SU-DHL-6 (cell line): ENCODE measurements around the gene PODNL1.

Experiments
- H2AFZ ChIP-seq: fragments of 200-600 bp; sonication (generic); 2 replicates; pipeline ENCODE4 v1.6.1; 2014; ENCODE audit warnings: low read depth, mild to moderate bottlenecking, moderate library complexity, mixed read lengths, antibody characterized with exemption, low read length; ENCODE audit not compliant: severe bottlenecking
- H3F3A ChIP-seq: fragments of 200-600 bp; shearing (Covaris generic); 2 replicates; pipeline ENCODE4 v1.6.0; 2016; ENCODE audit warnings: antibody characterized with exemption, mild to moderate bottlenecking; ENCODE audit not compliant: insufficient read depth
- H3K27ac ChIP-seq: fragments of 200-600 bp; sonication (generic); 2 replicates; pipeline ENCODE4 v1.5.1; 2016; ENCODE audit warnings: low read depth, mild to moderate bottlenecking, low read length, moderate library complexity, mixed read lengths
- H3K27me3 ChIP-seq: fragments of 200-600 bp; sonication (generic), shearing (Covaris generic); 2 replicates; pipeline ENCODE4 v1.6.0; 2014; ENCODE audit warnings: mild to moderate bottlenecking, low read length
- H3K36me3 ChIP-seq: fragments of 200-600 bp; sonication (generic); 2 replicates; pipeline ENCODE4 v1.6.1; 2014; ENCODE audit warnings: mild to moderate bottlenecking, low read length, mixed read lengths
- H3K4me2 ChIP-seq: fragments of 300-600, 200-600 bp; shearing (Covaris generic), sonication (generic); 2 replicates; pipeline ENCODE4 v1.6.0; 2014; ENCODE audit warnings: low read length, low read depth, mild to moderate bottlenecking; ENCODE audit not compliant: poor library complexity, severe bottlenecking
- H3K4me3 ChIP-seq: fragments of 200-600 bp; sonication (generic); 2 replicates; pipeline ENCODE4 v1.5.1; 2014; ENCODE audit warnings: antibody characterized with exemption, low read length, mild to moderate bottlenecking, mixed read lengths; ENCODE audit not compliant: insufficient read depth, poor library complexity, severe bottlenecking
- H3K79me2 ChIP-seq: fragments of 200-600 bp; sonication (generic); 2 replicates; pipeline ENCODE4 v1.6.1; 2014; ENCODE audit warnings: mild to moderate bottlenecking, low read length, moderate library complexity; ENCODE audit not compliant: insufficient read depth
- H3K9ac ChIP-seq: fragments of 200-600 bp; sonication (generic); 2 replicates; pipeline ENCODE4 v1.7.0; 2014; ENCODE audit warnings: mild to moderate bottlenecking, low read length
- H3K9me2 ChIP-seq: fragments of 200-600 bp; sonication (generic); replicated peaks from 2 replicates; pipeline ENCODE4 v1.6.1; 2014; ENCODE audit warnings: low read length; ENCODE audit not compliant: insufficient read depth
- H3K9me3 ChIP-seq: fragments of 200-600 bp; sonication (generic); 2 replicates; pipeline ENCODE4 v1.6.1; 2014; ENCODE audit warnings: low read length, mixed read lengths; ENCODE audit not compliant: insufficient read depth
- H4K20me1 ChIP-seq: fragments of 200-600 bp; sonication (generic); 2 replicates; pipeline ENCODE4 v1.6.1; 2014; ENCODE audit warnings: low read depth, mild to moderate bottlenecking, antibody characterized with exemption, low read length, moderate library complexity, mixed read lengths
- EZH2phosphoT487 ChIP-seq: fragments of 200-600 bp; sonication (generic), shearing (Covaris generic); conservative IDR thresholded peaks from 2 replicates; pipeline ENCODE4 v1.6.1; 2018; ENCODE audit warnings: mild to moderate bottlenecking, antibody characterized with exemption, low read length, moderate library complexity, mixed read lengths
- TF ChIP-seq, protein P1 (sequence below): fragments of 200-600 bp; sonication (generic); IDR thresholded peaks from one replicate; pipeline ENCODE4 v1.5.1; 2017; ENCODE audit warnings: antibody characterized with exemption, mild to moderate bottlenecking, low read length, moderate library complexity; ENCODE audit not compliant: insufficient read depth, poor library complexity, severe bottlenecking

The PODNL1 gene

DNA sequence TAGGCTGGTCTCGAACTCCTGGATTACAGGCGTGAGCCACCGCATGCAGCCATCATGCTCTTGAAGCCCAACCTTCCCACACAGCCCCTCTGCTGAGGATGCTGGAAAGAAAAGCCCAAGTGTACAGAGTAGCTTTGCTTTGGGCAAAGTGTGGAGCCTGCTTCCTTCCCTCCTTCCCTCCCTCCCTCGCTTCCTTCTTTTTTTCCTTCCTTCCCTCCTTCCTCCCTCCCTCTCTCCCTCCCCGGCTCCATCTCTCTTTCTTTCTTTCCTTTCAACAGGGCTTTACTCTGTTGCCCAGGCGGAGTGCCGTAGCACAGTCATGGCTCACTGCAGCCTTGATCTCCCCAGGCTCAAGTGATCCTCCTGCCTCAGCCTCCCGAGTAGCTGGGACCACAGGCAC is 29.5 kb downstream of the PODNL1 start:
- Histone ChIP-seq H3K27me3 (no peaks in the 10 kb centered on the region), H3K9me3 (no peaks in the 10 kb centered on the region), H3K79me2 (peaks cover 4% of the 10 kb centered on the region), H3K27ac (no peak overlapping the region), H2AFZ (no peak overlapping the region), H3K9ac (no peak overlapping the region), H4K20me1 (no peaks in the 10 kb centered on the region), H3K9me2 (no peaks in the 10 kb centered on the region), H3K36me3 (no peaks in the 10 kb centered on the region; the same call in 1 of the 2 replicates), H3K4me2 (no peak overlapping the region), H3F3A (0 out of 2 replicates have a peak, but pooled peaks cover 3% of the 10 kb centered on the region), H3K4me3 (no peak overlapping the region)
- no peak for TF ChIP-seq EZH2phosphoT487
- TF ChIP-seq, protein P1, sequence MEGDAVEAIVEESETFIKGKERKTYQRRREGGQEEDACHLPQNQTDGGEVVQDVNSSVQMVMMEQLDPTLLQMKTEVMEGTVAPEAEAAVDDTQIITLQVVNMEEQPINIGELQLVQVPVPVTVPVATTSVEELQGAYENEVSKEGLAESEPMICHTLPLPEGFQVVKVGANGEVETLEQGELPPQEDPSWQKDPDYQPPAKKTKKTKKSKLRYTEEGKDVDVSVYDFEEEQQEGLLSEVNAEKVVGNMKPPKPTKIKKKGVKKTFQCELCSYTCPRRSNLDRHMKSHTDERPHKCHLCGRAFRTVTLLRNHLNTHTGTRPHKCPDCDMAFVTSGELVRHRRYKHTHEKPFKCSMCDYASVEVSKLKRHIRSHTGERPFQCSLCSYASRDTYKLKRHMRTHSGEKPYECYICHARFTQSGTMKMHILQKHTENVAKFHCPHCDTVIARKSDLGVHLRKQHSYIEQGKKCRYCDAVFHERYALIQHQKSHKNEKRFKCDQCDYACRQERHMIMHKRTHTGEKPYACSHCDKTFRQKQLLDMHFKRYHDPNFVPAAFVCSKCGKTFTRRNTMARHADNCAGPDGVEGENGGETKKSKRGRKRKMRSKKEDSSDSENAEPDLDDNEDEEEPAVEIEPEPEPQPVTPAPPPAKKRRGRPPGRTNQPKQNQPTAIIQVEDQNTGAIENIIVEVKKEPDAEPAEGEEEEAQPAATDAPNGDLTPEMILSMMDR, result no peak

DNA sequence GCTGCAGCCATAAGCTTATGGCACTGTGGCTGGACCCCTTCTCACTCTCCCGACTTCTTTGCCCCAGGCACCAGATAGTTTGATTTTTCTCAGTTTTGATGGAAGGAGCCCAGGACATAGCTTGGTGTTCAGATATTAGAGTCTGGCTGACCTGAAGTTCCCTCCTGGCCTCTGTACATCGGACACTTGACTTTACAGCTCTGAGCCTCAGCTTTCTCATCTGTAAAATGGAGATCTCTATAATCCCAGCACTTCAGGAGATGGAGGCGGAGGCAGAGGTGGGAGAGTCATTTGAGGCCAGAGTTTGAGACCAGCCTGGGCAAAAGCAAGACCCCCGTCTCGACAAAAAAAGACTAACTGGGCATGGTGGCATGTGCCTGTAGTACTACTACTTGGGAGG is 31.3 kb downstream of the PODNL1 start:
- H3K4me3 ChIP-seq, result peak overlapping the region; percentile 74
- no peak overlapping the region for H2AFZ ChIP-seq

DNA sequence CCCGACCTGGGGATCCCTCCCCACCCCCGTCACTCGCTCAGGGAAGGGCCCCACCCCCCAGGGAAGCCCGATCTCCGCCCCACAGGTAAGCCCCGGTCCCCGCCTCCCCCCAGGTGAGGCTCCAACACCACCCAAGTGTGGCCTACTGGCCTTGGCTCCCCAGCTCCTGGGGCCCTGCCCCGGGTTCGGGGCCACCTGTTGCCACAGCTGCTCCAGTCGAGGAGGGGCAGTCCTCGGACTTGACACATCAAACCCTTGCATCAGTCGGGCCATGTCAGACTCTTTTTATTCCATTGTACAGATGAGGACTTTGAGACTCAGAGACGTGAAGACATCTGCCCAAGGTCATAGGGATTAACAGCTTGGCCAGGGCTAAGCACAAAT is 31.7 kb downstream of the PODNL1 start:
- Histone ChIP-seq H3K4me2 (peak overlapping the region; percentile 54), H2AFZ (peak overlapping the region; percentile 66), H3F3A (0 out of 2 replicates have a peak, but pooled peaks cover 3% of the 10 kb centered on the region), H3K9me2 (no peaks in the 10 kb centered on the region), H3K27ac (no peak overlapping the region; the same call in 1 of the 2 replicates), H4K20me1 (no peaks in the 10 kb centered on the region), H3K9me3 (no peaks in the 10 kb centered on the region), H3K4me3 (peak overlapping the region; percentile 74), H3K36me3 (no peaks in the 10 kb centered on the region), H3K9ac (peak overlapping the region; percentile 74), H3K27me3 (no peaks in the 10 kb centered on the region), H3K79me2 (peaks cover 4% of the 10 kb centered on the region)
- TF ChIP-seq, protein P1, result no peak
- TF ChIP-seq EZH2phosphoT487, result no peak

More for the DNA sequence above, 31.3 kb downstream of the PODNL1 start:
- Histone ChIP-seq H3K4me2 (peak overlapping the region; percentile 54), H3K9ac (peak overlapping the region; percentile 74), H3K36me3 (no peaks in the 10 kb centered on the region), H3F3A (0 out of 2 replicates have a peak, but pooled peaks cover 3% of the 10 kb centered on the region), H4K20me1 (no peaks in the 10 kb centered on the region), H3K9me3 (no peaks in the 10 kb centered on the region), H3K9me2 (no peaks in the 10 kb centered on the region), H3K27me3 (no peaks in the 10 kb centered on the region), H3K79me2 (peaks cover 4% of the 10 kb centered on the region), H3K27ac (no peak overlapping the region)
- no peak for TF ChIP-seq EZH2phosphoT487
- TF ChIP-seq, protein P1, result no peak
